Hepatocyte (in vitro differentiated cells): Measurements from ENCODE around the gene GMDS. TPM values are rescaled to one million over a fixed set of nuclear protein-coding genes. Genes with fewer than 3 reads are reported as not detected.

Experiments
- DNase-seq: peaks from one replicate; pipeline ENCODE4 v3.0.0-alpha.2; 2016; ENCODE audit warnings: low spot score
- H2AFZ ChIP-seq: fragments of 200-600 bp; sonication (generic); 2 replicates; pipeline ENCODE4 v1.6.0; 2016; ENCODE audit warnings: antibody characterized with exemption, mild to moderate bottlenecking
- H3K27ac ChIP-seq: fragments of 200-600 bp; sonication (generic); 2 replicates; pipeline ENCODE4 v1.5.1; 2016; ENCODE audit warnings: mild to moderate bottlenecking
- H3K27me3 ChIP-seq: fragments of 200-600 bp; sonication (generic); 2 replicates; pipeline ENCODE4 v1.6.1; 2016
- H3K36me3 ChIP-seq: fragments of 200-600 bp; sonication (generic); replicated peaks from 2 replicates; pipeline ENCODE4 v1.5.1; 2016; ENCODE audit warnings: low read depth; ENCODE audit not compliant: insufficient read depth
- H3K4me1 ChIP-seq: fragments of 200-600 bp; sonication (generic); 2 replicates; pipeline ENCODE4 v1.5.1; 2016; ENCODE audit warnings: mild to moderate bottlenecking, moderate library complexity; ENCODE audit not compliant: insufficient read depth
- H3K4me2 ChIP-seq: fragments of 200-600 bp; sonication (generic); 2 replicates; pipeline ENCODE4 v1.6.0; 2016
- H3K4me3 ChIP-seq: fragments of 200-600 bp; sonication (generic); 2 replicates; pipeline ENCODE4 v1.5.1; 2016; ENCODE audit warnings: mild to moderate bottlenecking
- H3K79me2 ChIP-seq: fragments of 200-600 bp; sonication (generic); 2 replicates; pipeline ENCODE4 v1.6.0; 2017; ENCODE audit warnings: mild to moderate bottlenecking
- H3K9me2 ChIP-seq: fragments of 200-600 bp; sonication (generic); replicated peaks from 2 replicates; pipeline ENCODE4 v1.6.0; 2017; ENCODE audit warnings: mild to moderate bottlenecking; ENCODE audit not compliant: insufficient read depth
- H3K9me3 ChIP-seq: fragments of 200-600 bp; sonication (generic); 2 replicates; pipeline ENCODE4 v1.5.1; 2016; ENCODE audit warnings: low read depth, mild to moderate bottlenecking
- H4K20me1 ChIP-seq: fragments of 200-600 bp; sonication (generic); 2 replicates; pipeline ENCODE4 v1.6.0; 2016; ENCODE audit warnings: mild to moderate bottlenecking; ENCODE audit not compliant: insufficient read depth, poor library complexity, severe bottlenecking
- CTCF ChIP-seq: fragments of 200-600 bp; sonication (generic); IDR thresholded peaks from 2 replicates; pipeline ENCODE4 v1.5.1; 2016; ENCODE audit warnings: antibody characterized with exemption, mild to moderate bottlenecking; ENCODE audit not compliant: poor library complexity
- EZH2 ChIP-seq: fragments of 200-600 bp; sonication (generic); IDR thresholded peaks from 2 replicates; pipeline ENCODE4 v1.6.1; 2016; ENCODE audit warnings: antibody characterized with exemption, mild to moderate bottlenecking, borderline replicate concordance
- EZH2phosphoT487 ChIP-seq: fragments of 200-600 bp; sonication (generic); IDR thresholded peaks from one replicate; pipeline ENCODE4 v1.6.1; 2018; ENCODE audit warnings: antibody characterized with exemption, mild to moderate bottlenecking, low read depth, moderate library complexity; ENCODE audit not compliant: unreplicated experiment, severe bottlenecking
- WGBS: methylation state at CpG from one replicate; pipeline ENCODE4 v1.1.6; 2016; ENCODE audit warnings: low lambda C conversion rate; ENCODE audit errors: missing lambda C conversion rate; 5-methylcytosine and 5-hydroxymethylcytosine counted together
- polyA plus RNA-seq: library from polyadenylated mRNA; unstranded; fragments of >200 nt; fragmentation: Nextera tagmentation; extraction: Ambion mirVana; gene quantifications from 2 replicates; pipeline ENCODE4 v1.2.1, GENCODE V29; 2016
- total RNA-seq: library from RNA; depleted of rRNA; stranded (reverse); fragments of >200 nt; gene quantifications from 2 replicates; pipeline ENCODE4 v1.2.3, GENCODE V29; 2014

GMDS gene
- total and polyA plus RNA-seq, 2 experiments from 2014 or later: 20.7 to 32.6 TPM

- H3K9me3 ChIP-seq: no peaks in the 10 kb centered on the region
- no peak overlapping the region for H3K27ac ChIP-seq
- no peak overlapping the region for H3K4me2 ChIP-seq
- H3K4me1 ChIP-seq: no peaks in the 10 kb centered on the region
- DNase-seq: no peak
- WGBS: 95% methylated on average over 7 of the region's 7 CpGs
- no peak overlapping the region for H3K4me3 ChIP-seq
- no peaks in the 10 kb centered on the region for H3K27me3 ChIP-seq
- no peak for TF ChIP-seq EZH2phosphoT487
- no peak for TF ChIP-seq EZH2
- no peak for TF ChIP-seq CTCF
- no peaks in the 10 kb centered on the region for H3K36me3 ChIP-seq
- no peak overlapping the region for H2AFZ ChIP-seq
- no peaks in the 10 kb centered on the region for H4K20me1 ChIP-seq
- no peaks in the 10 kb centered on the region for H3K9me2 ChIP-seq
- H3K79me2 ChIP-seq: peaks cover 5% of the 10 kb centered on the region
Observed at GRCh38 chr6:2184700-2185455, 60.5 kb downstream of the GMDS start.

GRCh38 chr6:2183752-2184151, 61.7 kb downstream of the GMDS start:
- H3K4me1 ChIP-seq: no peaks in the 10 kb centered on the region
- no peak overlapping the region for H3K4me2 ChIP-seq
- no peaks in the 10 kb centered on the region for H3K9me3 ChIP-seq
- H3K9me2 ChIP-seq: no peaks in the 10 kb centered on the region
- H3K36me3 ChIP-seq: no peaks in the 10 kb centered on the region
- no peak overlapping the region for H3K4me3 ChIP-seq
- DNase-seq: no peak
- no peak overlapping the region for H2AFZ ChIP-seq
- H3K27ac ChIP-seq: no peak overlapping the region
- no peaks in the 10 kb centered on the region for H3K27me3 ChIP-seq
- WGBS: 100% methylated on average over 1 of the region's 1 CpG
- TF ChIP-seq EZH2phosphoT487: no peak
- TF ChIP-seq CTCF: no peak
- TF ChIP-seq EZH2: no peak
- peaks cover 9% of the 10 kb centered on the region for H3K79me2 ChIP-seq
- no peaks in the 10 kb centered on the region for H4K20me1 ChIP-seq

- Histone ChIP-seq H3K36me3 (no peaks in the 10 kb centered on the region), H3K9me3 (no peaks in the 10 kb centered on the region), H4K20me1 (no peaks in the 10 kb centered on the region), H3K4me3 (no peak overlapping the region), H2AFZ (no peak overlapping the region), H3K79me2 (peaks cover 12% of the 10 kb centered on the region), H3K27me3 (no peaks in the 10 kb centered on the region), H3K9me2 (no peaks in the 10 kb centered on the region), H3K27ac (no peak overlapping the region), H3K4me2 (no peak overlapping the region), H3K4me1 (no peaks in the 10 kb centered on the region)
- TF ChIP-seq EZH2: no peak
- no peak for TF ChIP-seq EZH2phosphoT487
- no peak for TF ChIP-seq CTCF
- DNase-seq: no peak
Observed at GRCh38 chr6:2183246-2183645, 62.2 kb downstream of the GMDS start.

GRCh38 chr6:2182251-2182650, 63.2 kb downstream of the GMDS start:
- Histone ChIP-seq H2AFZ (no peak overlapping the region), H3K4me2 (no peak overlapping the region), H3K9me3 (no peaks in the 10 kb centered on the region), H3K79me2 (peaks cover 12% of the 10 kb centered on the region), H3K36me3 (no peaks in the 10 kb centered on the region), H3K9me2 (no peaks in the 10 kb centered on the region), H3K4me1 (no peaks in the 10 kb centered on the region), H3K27ac (no peak overlapping the region), H3K27me3 (no peaks in the 10 kb centered on the region), H4K20me1 (no peaks in the 10 kb centered on the region), H3K4me3 (no peak overlapping the region)
- no peak for TF ChIP-seq EZH2
- TF ChIP-seq EZH2phosphoT487: no peak
- no peak for TF ChIP-seq CTCF
- DNase-seq: no peak
- 88% methylated on average over 1 of the region's 1 CpG for WGBS
